DND-41 (cell line): ENCODE results near the gene UGT1A6.

ENCODE experiments used
- EZH2 ChIP-seq: IDR thresholded peaks from 3 replicates; pipeline ENCODE4 v1.6.1; 2012; ENCODE audit warnings: borderline replicate concordance, low read depth, mild to moderate bottlenecking, moderate library complexity, low read length, inconsistent platforms; ENCODE audit not compliant: severe bottlenecking
- TF ChIP-seq, protein P1 (sequence below): IDR thresholded peaks from 2 replicates; pipeline ENCODE4 v1.5.1; 2012; ENCODE audit warnings: borderline replicate concordance, low read length, moderate library complexity, mild to moderate bottlenecking; ENCODE audit not compliant: poor library complexity, severe bottlenecking; ENCODE audit errors: extremely low read depth

DNA sequence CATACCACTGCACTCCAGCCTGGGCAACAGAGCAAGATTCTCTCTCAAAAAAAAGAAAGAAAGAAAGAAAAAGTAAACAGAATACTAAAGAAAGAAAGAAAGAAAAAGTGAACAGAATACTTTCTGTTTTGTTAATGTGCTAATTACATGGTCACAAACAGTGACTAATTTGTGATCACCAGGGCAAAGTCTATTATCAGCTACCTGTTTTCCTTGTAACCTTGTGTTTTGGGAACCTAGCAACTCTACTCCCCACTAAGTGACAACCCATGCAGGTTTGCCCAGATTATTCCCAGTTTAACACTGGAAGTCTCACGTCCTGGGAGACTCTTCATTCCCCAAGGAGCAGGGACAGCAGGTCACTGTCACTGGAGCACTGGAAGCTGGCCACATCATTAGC, 37.6 kb upstream of the UGT1A6 start:
- TF ChIP-seq, protein P1, sequence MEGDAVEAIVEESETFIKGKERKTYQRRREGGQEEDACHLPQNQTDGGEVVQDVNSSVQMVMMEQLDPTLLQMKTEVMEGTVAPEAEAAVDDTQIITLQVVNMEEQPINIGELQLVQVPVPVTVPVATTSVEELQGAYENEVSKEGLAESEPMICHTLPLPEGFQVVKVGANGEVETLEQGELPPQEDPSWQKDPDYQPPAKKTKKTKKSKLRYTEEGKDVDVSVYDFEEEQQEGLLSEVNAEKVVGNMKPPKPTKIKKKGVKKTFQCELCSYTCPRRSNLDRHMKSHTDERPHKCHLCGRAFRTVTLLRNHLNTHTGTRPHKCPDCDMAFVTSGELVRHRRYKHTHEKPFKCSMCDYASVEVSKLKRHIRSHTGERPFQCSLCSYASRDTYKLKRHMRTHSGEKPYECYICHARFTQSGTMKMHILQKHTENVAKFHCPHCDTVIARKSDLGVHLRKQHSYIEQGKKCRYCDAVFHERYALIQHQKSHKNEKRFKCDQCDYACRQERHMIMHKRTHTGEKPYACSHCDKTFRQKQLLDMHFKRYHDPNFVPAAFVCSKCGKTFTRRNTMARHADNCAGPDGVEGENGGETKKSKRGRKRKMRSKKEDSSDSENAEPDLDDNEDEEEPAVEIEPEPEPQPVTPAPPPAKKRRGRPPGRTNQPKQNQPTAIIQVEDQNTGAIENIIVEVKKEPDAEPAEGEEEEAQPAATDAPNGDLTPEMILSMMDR = no peak
- TF ChIP-seq EZH2 = no peak
